Measurements from ENCODE around the gene VTI1A. TPM values are rescaled to one million over a fixed set of nuclear protein-coding genes. Genes with fewer than 3 reads are reported as not detected.

The VTI1A gene
- total and polyA plus RNA-seq, 2 of the 8 experiments (the other 6 are each of a cell fraction or from before 2014, with no cell fraction given): 6.0 to 20.0 TPM

DNA sequence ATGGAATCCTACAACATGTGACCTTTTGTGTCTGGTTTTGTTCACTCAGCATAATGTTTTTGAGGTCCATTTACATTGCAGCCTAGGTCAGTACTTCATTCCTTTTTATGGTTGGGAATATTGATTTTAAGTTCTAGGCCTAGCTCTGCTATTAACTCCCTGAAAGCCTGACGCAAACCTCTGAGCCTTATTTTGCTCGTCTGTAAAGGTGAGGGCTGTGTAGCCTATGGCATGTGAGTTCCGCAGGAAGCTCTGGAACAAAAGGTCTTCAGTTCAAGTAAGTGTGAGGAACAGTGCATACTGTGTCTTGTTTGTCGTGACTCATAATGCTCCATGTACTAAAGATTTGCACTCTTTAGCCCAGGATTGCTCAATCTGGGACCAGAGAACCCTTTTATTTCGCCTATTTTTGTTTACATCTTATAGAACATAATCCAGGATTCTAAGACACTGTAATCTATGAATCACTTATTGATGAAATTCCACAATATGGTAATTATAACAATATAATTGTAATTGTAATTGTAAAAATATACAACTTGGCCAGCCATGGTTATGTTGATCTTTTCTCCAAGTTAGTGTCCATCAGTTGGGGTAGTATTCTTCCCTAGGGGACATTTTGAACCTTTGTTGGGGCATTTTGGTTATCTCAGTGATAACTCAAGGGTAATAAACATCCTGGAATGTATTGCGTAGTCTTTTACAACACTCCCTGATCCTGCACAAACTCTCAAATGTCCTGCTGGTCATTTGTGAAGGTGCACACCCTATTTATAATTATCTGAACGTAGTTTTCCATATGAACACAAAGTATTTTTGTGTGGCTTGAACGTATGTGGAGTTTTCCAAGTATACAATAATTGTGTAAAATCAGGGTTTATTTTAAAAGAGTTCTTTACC, 184.7 kb downstream of the VTI1A start (continued):
- TF ChIP-seq HDAC2 (IDR thresholded peaks at IDR 0.05; ENCODE audit: borderline replicate concordance in 1 of 2, low read depth in 2 of 2, low read length in 2 of 2) (no peak), YY1 (IDR thresholded peaks at IDR 0.05; ENCODE audit: low read depth, low read length) (no peak), HDAC6 (IDR thresholded peaks at IDR 0.05; ENCODE audit: low read depth, low read length) (no peak), CREB1 (IDR thresholded peaks at IDR 0.05) (no peak), SUZ12 (IDR thresholded peaks at IDR 0.05; ENCODE audit: low read length) (no peak), CEBPB (IDR thresholded peaks at IDR 0.05; ENCODE audit: low read depth, low read length) (no peak), JUN (IDR thresholded peaks at IDR 0.05; ENCODE audit: low read depth, low read length) (no peak)
